ENCODE measurements around the gene SDCCAG8. TPM values are rescaled to one million over a fixed set of nuclear protein-coding genes. Genes with fewer than 3 reads are reported as not detected.

The SDCCAG8 gene
- total RNA-seq, 1 experiment from 2014 or later: 10.0 TPM

DNA sequence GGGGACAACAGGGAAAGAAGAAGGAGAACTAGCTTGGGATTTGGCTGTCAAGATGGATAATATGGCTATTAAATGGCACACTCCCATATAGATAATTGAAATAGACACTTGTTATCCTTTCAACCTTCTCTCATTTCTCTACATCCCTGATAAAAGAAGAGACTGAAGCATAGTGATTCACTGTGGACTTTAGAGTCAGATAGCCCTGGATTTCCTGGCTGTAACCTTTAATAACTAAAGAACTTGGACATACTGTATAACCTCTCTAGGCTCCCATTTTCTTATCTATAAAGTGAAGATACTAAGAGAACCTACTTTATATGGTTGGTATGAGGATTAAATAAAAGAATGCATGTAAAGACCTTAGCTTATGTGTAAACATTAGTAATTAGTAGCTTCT, 152.6 kb downstream of the SDCCAG8 start:
- no peaks in the 10 kb centered on the region for H3K36me3 Mint-ChIP-seq (ENCODE audit: insufficient read depth in 1 of 3, low read depth in 3 of 3)
- no peak for DNase-seq
- Histone ChIP-seq H4K20me1 (ENCODE audit: control insufficient read depth, insufficient read depth, insufficient read length) (no peaks in the 10 kb centered on the region), H4K5ac (ENCODE audit: insufficient read length, low read depth, low read length) (no peak overlapping the region), H3K79me1 (ENCODE audit: insufficient read depth, low read depth, low read length, poor library complexity, severe bottlenecking) (no peaks in the 10 kb centered on the region), H2BK12ac (ENCODE audit: insufficient read length, low read depth, low read length) (no peak overlapping the region), H3K9ac (ENCODE audit: extremely low read depth, insufficient read length, low read length) (no peak overlapping the region), H3K79me2 (ENCODE audit: insufficient read depth, low read length) (no peaks in the 10 kb centered on the region), H3K23me2 (ENCODE audit: insufficient read length, low read depth, low read length, poor library complexity, severe bottlenecking) (no peaks in the 10 kb centered on the region), H3K4me1 (ENCODE audit: insufficient read depth, low read length) (no peaks in the 10 kb centered on the region; the same call in 1 of the 2 replicates), H3K23ac (ENCODE audit: insufficient read length, low read depth, low read length) (no peak overlapping the region), H3K4me2 (ENCODE audit: insufficient read depth, insufficient read length, low read length) (no peak overlapping the region), H3K18ac (ENCODE audit: insufficient read length, low read depth, low read length) (no peak overlapping the region), H2BK120ac (ENCODE audit: low read depth, low read length, poor library complexity, severe bottlenecking) (no peak overlapping the region), H4K91ac (ENCODE audit: insufficient read length, low read depth, low read length) (no peak overlapping the region), H2BK20ac (ENCODE audit: low read depth, low read length, poor library complexity, severe bottlenecking) (no peak overlapping the region), H3T11ph (ENCODE audit: low read length) (no peak overlapping the region), H2AK5ac (ENCODE audit: insufficient read length, low read length) (no peak overlapping the region), H3K9me3 (ENCODE audit: control insufficient read depth, low read depth, low read length) (no peaks in the 10 kb centered on the region), H4K8ac (replicated peaks; ENCODE audit: insufficient read length, low read depth, low read length) (no peak overlapping the region), H2AFZ (ENCODE audit: low read length) (no peak overlapping the region), H2BK5ac (ENCODE audit: insufficient read length, low read length) (no peak overlapping the region), H3K4ac (ENCODE audit: low read depth, low read length) (no peak overlapping the region), H3K56ac (ENCODE audit: insufficient read length, low read depth, low read length) (no peak overlapping the region), H2BK15ac (ENCODE audit: low read depth, low read length) (no peak overlapping the region), H3K14ac (ENCODE audit: insufficient read depth, low read length) (no peak overlapping the region), H3K27me3 (ENCODE audit: insufficient read depth, low read length) (no peaks in the 10 kb centered on the region), H3K27ac (ENCODE audit: insufficient read length, low read depth, low read length) (no peak overlapping the region)
- H3K27ac Mint-ChIP-seq: no peak overlapping the region
- H3K27me3 Mint-ChIP-seq (ENCODE audit: low read depth): no peaks in the 10 kb centered on the region
- no peak overlapping the region for H3K4me3 Mint-ChIP-seq
- TF ChIP-seq, protein P1, sequence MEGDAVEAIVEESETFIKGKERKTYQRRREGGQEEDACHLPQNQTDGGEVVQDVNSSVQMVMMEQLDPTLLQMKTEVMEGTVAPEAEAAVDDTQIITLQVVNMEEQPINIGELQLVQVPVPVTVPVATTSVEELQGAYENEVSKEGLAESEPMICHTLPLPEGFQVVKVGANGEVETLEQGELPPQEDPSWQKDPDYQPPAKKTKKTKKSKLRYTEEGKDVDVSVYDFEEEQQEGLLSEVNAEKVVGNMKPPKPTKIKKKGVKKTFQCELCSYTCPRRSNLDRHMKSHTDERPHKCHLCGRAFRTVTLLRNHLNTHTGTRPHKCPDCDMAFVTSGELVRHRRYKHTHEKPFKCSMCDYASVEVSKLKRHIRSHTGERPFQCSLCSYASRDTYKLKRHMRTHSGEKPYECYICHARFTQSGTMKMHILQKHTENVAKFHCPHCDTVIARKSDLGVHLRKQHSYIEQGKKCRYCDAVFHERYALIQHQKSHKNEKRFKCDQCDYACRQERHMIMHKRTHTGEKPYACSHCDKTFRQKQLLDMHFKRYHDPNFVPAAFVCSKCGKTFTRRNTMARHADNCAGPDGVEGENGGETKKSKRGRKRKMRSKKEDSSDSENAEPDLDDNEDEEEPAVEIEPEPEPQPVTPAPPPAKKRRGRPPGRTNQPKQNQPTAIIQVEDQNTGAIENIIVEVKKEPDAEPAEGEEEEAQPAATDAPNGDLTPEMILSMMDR (conservative IDR thresholded peaks at IDR 0.05): no peak
- H3K9me3 Mint-ChIP-seq: no peaks in the 10 kb centered on the region
- peaks cover under 1 to 11% of the 10 kb centered on the region in 2 experiments; a peak in 3 of 4 replicates for H3K4me1 Mint-ChIP-seq
